Ovary (tissue), 3 donors: ENCODE data around the gene GJB4.

ENCODE experiments used
- CTCF ChIP-seq, 3 donors: fragments of 450-650 bp in 2 of 3; fragments of 200-600 bp in 1 of 3; IDR thresholded peaks; one replicate each; pipeline versions ENCODE4 v1.5.1 to v1.8.0; 2016 to 2022; ENCODE audit warnings: antibody characterized with exemption in 3 of 3, mild to moderate bottlenecking in 1 of 3
- EP300 ChIP-seq: sonication (generic); formaldehyde crosslinking; IDR thresholded peaks from one replicate; pipeline ENCODE4 v1.6.1; 2017; ENCODE audit warnings: antibody characterized with exemption
- POLR2A ChIP-seq: fragments of 450-650 bp; IDR thresholded peaks from one replicate; pipeline ENCODE4 v1.6.1; 2017; ENCODE audit warnings: antibody characterized with exemption, mild to moderate bottlenecking, moderate library complexity
- donor health status: DM: no; HTN: no; CAD: no.

- TF ChIP-seq CTCF (IDR thresholded peaks at IDR 0.05) = no peak
- TF ChIP-seq EP300 = no peak
- TF ChIP-seq POLR2A = no peak
Measured at GRCh38 chr1:34808051-34808810, 48.7 kb downstream of the GJB4 start.
